Ishikawa (cell line): ENCODE measurements around the gene APBB2.

Experiments used
- CEBPB ChIP-seq: IDR thresholded peaks from 2 replicates; pipeline ENCODE4 v1.6.1; 2012
- CREB1 ChIP-seq: IDR thresholded peaks from 2 replicates; pipeline ENCODE4 v1.6.1; 2012; ENCODE audit warnings: low read depth
- TEAD4 ChIP-seq: IDR thresholded peaks from 2 replicates; pipeline ENCODE4 v1.6.1; 2012

GRCh38 chr4:41067369-41067768 lies 147.0 kb downstream of the APBB2 start:
- no peak for TF ChIP-seq CREB1
- TF ChIP-seq CEBPB = no peak
- no peak for TF ChIP-seq TEAD4
